K562 (cell line): Measurements from ENCODE around the gene DOK1. TPM values are rescaled to one million over a fixed set of nuclear protein-coding genes. Genes with fewer than 3 reads are reported as not detected.

Experiments
- AFF4 ChIP-seq: sonication (generic); formaldehyde crosslinking; IDR thresholded peaks from 2 replicates; pipeline ENCODE4 v1.8.0; 2023; ENCODE audit warnings: mild to moderate bottlenecking, missing genetic modification reagents
- ATF6 ChIP-seq: sonication (generic); formaldehyde crosslinking; IDR thresholded peaks from 2 replicates; pipeline ENCODE4 v1.4.0; 2020; ENCODE audit warnings: mild to moderate bottlenecking, missing genetic modification reagents
- CBX1 ChIP-seq: sonication (generic); IDR thresholded peaks from 2 replicates; pipeline ENCODE4 v1.6.1; 2016; ENCODE audit warnings: antibody characterized with exemption, low read depth, mild to moderate bottlenecking
- CXXC5 ChIP-seq: fragments of 250-450 bp; sonication (Bioruptor Pico); IDR thresholded peaks from 2 replicates; pipeline ENCODE4 v1.8.0; 2022; ENCODE audit warnings: inconsistent platforms, mild to moderate bottlenecking, moderate library complexity
- EGR1 ChIP-seq: fragments of 450-650 bp; conservative IDR thresholded peaks from 2 replicates; pipeline ENCODE4 v1.6.1; 2017; ENCODE audit warnings: mild to moderate bottlenecking
- FOXJ2 ChIP-seq: fragments of 200-800 bp; sonication (Bioruptor generic); IDR thresholded peaks from 2 replicates; pipeline ENCODE4 v1.6.1; 2016; ENCODE audit warnings: missing genetic modification characterization, missing compliant biosample characterization
- GTF2E2 ChIP-seq: fragments of 200-800 bp; sonication (Bioruptor generic); IDR thresholded peaks from 2 replicates; pipeline ENCODE4 v1.6.1; 2016; ENCODE audit warnings: missing genetic modification characterization, missing compliant biosample characterization
- MTA3 ChIP-seq: fragments of 450-650 bp; formaldehyde crosslinking; IDR thresholded peaks from 2 replicates; pipeline ENCODE4 v1.6.1; 2017; ENCODE audit warnings: mild to moderate bottlenecking, borderline replicate concordance
- NCOA4 ChIP-seq: fragments of 450-650 bp; IDR thresholded peaks from 2 replicates; pipeline ENCODE4 v1.6.1; 2018; ENCODE audit warnings: mild to moderate bottlenecking; ENCODE audit not compliant: partially characterized antibody
- PRDM10 ChIP-seq: fragments of 450-650 bp; IDR thresholded peaks from 2 replicates; pipeline ENCODE4 v1.6.1; 2018; ENCODE audit not compliant: partially characterized antibody
- RBM14 ChIP-seq: fragments of 200-400 bp; formaldehyde crosslinking; IDR thresholded peaks from 2 replicates; pipeline ENCODE4 v1.6.1; 2018; ENCODE audit warnings: low read depth, mild to moderate bottlenecking, low read length, moderate library complexity, borderline replicate concordance; ENCODE audit not compliant: insufficient read depth
- SIX5 ChIP-seq, 2 experiments: IDR thresholded peaks; 2 replicates each; pipeline ENCODE4 v1.6.1; 2011; ENCODE audit warnings: low read length in 2 of 2, borderline replicate concordance in 1 of 2, low read depth in 1 of 2, mild to moderate bottlenecking in 1 of 2, moderate library complexity in 1 of 2; ENCODE audit not compliant: insufficient read depth in 1 of 2
- SOX6 ChIP-seq: fragments of 450-650 bp; IDR thresholded peaks from 2 replicates; pipeline ENCODE4 v1.6.1; 2014; ENCODE audit warnings: mild to moderate bottlenecking
- TAF1 ChIP-seq: IDR thresholded peaks from 2 replicates; pipeline ENCODE4 v1.6.1; 2011; ENCODE audit warnings: mild to moderate bottlenecking, low read length, moderate library complexity; ENCODE audit not compliant: insufficient read depth, control insufficient read depth, severe bottlenecking; ENCODE audit errors: extremely low read depth
- TCF7 ChIP-seq: sonication (generic); IDR thresholded peaks from 2 replicates; pipeline ENCODE4 v1.6.1; 2016; ENCODE audit warnings: antibody characterized with exemption, borderline replicate concordance
- ZBTB17 ChIP-seq: fragments of 450-650 bp; formaldehyde crosslinking; IDR thresholded peaks from 2 replicates; pipeline ENCODE4 v1.4.0; 2020; ENCODE audit warnings: mild to moderate bottlenecking
- ZNF408 ChIP-seq: fragments of 250-450 bp; sonication (Bioruptor Pico); IDR thresholded peaks from 2 replicates; pipeline ENCODE4 v1.4.0; 2020; ENCODE audit warnings: low read depth, mild to moderate bottlenecking, moderate library complexity
- polyA plus RNA-seq, 8 experiments: library from polyadenylated mRNA; depleted of rRNA in 4 of 8; stranded (reverse) in 5 of 8; unstranded in 3 of 8; fragments of >200 nt; fragmentation: Nextera tagmentation in 2 of 8; fragmentation: Illumina TruSeq in 1 of 8; extraction: Ambion mirVana in 2 of 8; extraction: Trizol in 1 of 8; gene quantifications; 2 replicates each; pipeline versions ENCODE4 v1.2.1 to v1.2.3, GENCODE V29; 2011 to 2014; ENCODE audit warnings: inconsistent platforms in 1 of 8, missing spikeins in 1 of 8
- total RNA-seq, 7 experiments: library from RNA; depleted of rRNA in 6 of 7; stranded (reverse); fragments of >200 nt in 6 of 7; fragmentation: Illumina TruSeq in 2 of 7; extraction: Trizol in 2 of 7; gene quantifications; 2 replicates each; pipeline versions ENCODE4 v1.2.1 to v1.2.3, GENCODE V29; 2011 to 2021; ENCODE audit warnings: low replicate concordance in 1 of 7

DOK1 gene
- total and polyA plus RNA-seq, 9 of the 15 experiments (the other 6 are each of a cell fraction or from before 2014, with no cell fraction given): 0.59 to 36.4 (median 16.1) TPM

- TF ChIP-seq TAF1 (peak; percentile 48), MTA3 (peak; percentile 26; the same call in 1 of the 2 replicates), ZBTB17 (CRISPR knock-in tag) (peak; percentile 89), AFF4 (CRISPR knock-in tag) (0 out of 2 replicates have a peak, but pooled peaks have one; percentile 32), CXXC5 (CRISPR knock-in tag) (peak; percentile 91), PRDM10 (no peak), RBM14 (no peak), ATF6 (0 out of 2 replicates have a peak, but pooled peaks have one; percentile 65), NCOA4 (no peak), TCF7 (0 out of 2 replicates have a peak, but pooled peaks have one; percentile 32), FOXJ2 (tag) (no peak), CBX1 (peak; percentile 22; the same call in 1 of the 2 replicates), SIX5 (IDR thresholded peaks at IDR 0.05; ENCODE audit: borderline replicate concordance in 1 of 2, insufficient read depth in 1 of 2, low read depth in 1 of 2, low read length in 2 of 2) (no peak), SOX6 (peak; percentile 29; the same call in 1 of the 2 replicates), EGR1 (peak; percentile 66), ZNF408 (CRISPR knock-in tag) (no peak), GTF2E2 (tag) (no peak)
Measured at GRCh38 chr2:74548900-74549826, 5.4 kb upstream of the DOK1 start (continued).
